H1 (cell line): ENCODE results near the gene GCSAML. TPM values are rescaled to one million over a fixed set of nuclear protein-coding genes. Genes with fewer than 3 reads are reported as not detected.

ENCODE experiments used
- CTCF ChIA-PET: fragments of 300-600 bp; sonication (Branson Sonifier 250); formaldehyde crosslinking; loops from one replicate; lab custom pipeline; 2021; ENCODE audit not compliant: partially characterized antibody; lab: Charles Lee
- POLR2A ChIA-PET: fragments of 300-600 bp; sonication (Branson Sonifier 250); formaldehyde crosslinking; loops from one replicate; lab custom pipeline; 2021; ENCODE audit warnings: inconsistent platforms; ENCODE audit not compliant: partially characterized antibody; lab: Charles Lee
- DNase-seq, 2 experiments: peaks; one replicate each; pipeline versions ENCODE4 v3.0.0 to v3.0.0-alpha.2; 2010 to 2022; ENCODE audit warnings: low spot score in 2 of 2, low read depth in 1 of 2, mixed read lengths in 1 of 2
- FAIRE-seq: peaks from 2 replicates; lab custom pipeline; 2011; peaks lifted over from hg19 to GRCh38; lab: Jason Lieb, UNC
- H2AFZ ChIP-seq: 2 replicates; pipeline ENCODE4 v1.8.1; 2012; ENCODE audit warnings: low read length, inconsistent platforms
- H2AK5ac ChIP-seq: 2 replicates; pipeline ENCODE4 v1.6.1; 2013; ENCODE audit warnings: low read depth, low read length
- H2BK120ac ChIP-seq: replicated peaks from 2 replicates; pipeline ENCODE3; 2013; ENCODE audit warnings: low read depth, low read length, inconsistent platforms
- H2BK12ac ChIP-seq: 2 replicates; pipeline ENCODE4 v1.6.1; 2013; ENCODE audit warnings: low read depth, low read length
- H2BK15ac ChIP-seq: 2 replicates; pipeline ENCODE4 v1.6.1; 2013; ENCODE audit warnings: low read length
- H2BK20ac ChIP-seq: 2 replicates; pipeline ENCODE4 v1.6.1; 2013; ENCODE audit warnings: low read length
- H2BK5ac ChIP-seq: 2 replicates; pipeline ENCODE4 v1.6.1; 2013; ENCODE audit warnings: low read depth, low read length
- H3K14ac ChIP-seq: 2 replicates; pipeline ENCODE4 v1.6.1; 2013; ENCODE audit warnings: inconsistent platforms; ENCODE audit not compliant: insufficient read length
- H3K18ac ChIP-seq: 2 replicates; pipeline ENCODE4 v1.6.1; 2013; ENCODE audit warnings: low read length; ENCODE audit errors: extremely low read depth
- H3K23ac ChIP-seq: 2 replicates; pipeline ENCODE4 v1.6.1; 2013; ENCODE audit warnings: inconsistent platforms; ENCODE audit not compliant: insufficient read length
- H3K23me2 ChIP-seq: 2 replicates; pipeline ENCODE4 v1.6.1; 2013; ENCODE audit warnings: low read depth, low read length
- H3K27ac ChIP-seq: 2 replicates; pipeline ENCODE4 v1.6.1; 2011; ENCODE audit warnings: low read depth, low read length, inconsistent platforms
- H3K27me3 ChIP-seq, 4 experiments: replicated peaks in 1 of 4; 1 replicate in 1 of 4; 2 replicates in 3 of 4; pipeline versions ENCODE4 v1.6.1 to v1.8.1; 2011 to 2013; ENCODE audit warnings: low read length in 3 of 4, mild to moderate bottlenecking in 3 of 4, inconsistent platforms in 2 of 4, mixed read lengths in 2 of 4, moderate library complexity in 1 of 4; ENCODE audit not compliant: control insufficient read depth in 3 of 4, insufficient read depth in 3 of 4; ENCODE audit errors: extremely low read depth in 1 of 4
- H3K36me3 ChIP-seq, 4 experiments: 2 replicates each; pipeline versions ENCODE4 v1.6.1 to v1.8.1; 2011 to 2013; ENCODE audit warnings: mild to moderate bottlenecking in 4 of 4, low read length in 3 of 4, moderate library complexity in 2 of 4, control low read depth in 1 of 4, inconsistent platforms in 1 of 4; ENCODE audit not compliant: insufficient read depth in 4 of 4, control insufficient read depth in 2 of 4
- H3K4ac ChIP-seq: replicated peaks from 2 replicates; pipeline ENCODE3; 2013; ENCODE audit warnings: low read length, low read depth, mixed read lengths, inconsistent platforms; ENCODE audit not compliant: insufficient read length
- H3K4me1 ChIP-seq, 4 experiments: replicated peaks in 1 of 4; 1 replicate in 1 of 4; 2 replicates in 3 of 4; pipeline versions ENCODE4 v1.6.1 to v1.8.1; 2011 to 2013; ENCODE audit warnings: low read length in 3 of 4, inconsistent platforms in 2 of 4, mixed read lengths in 1 of 4; ENCODE audit not compliant: insufficient read depth in 4 of 4, control insufficient read depth in 3 of 4
- H3K4me2 ChIP-seq, 2 experiments: 2 replicates each; pipeline versions ENCODE4 v1.6.1 to v1.8.1; 2011 to 2013; ENCODE audit warnings: low read depth in 2 of 2, low read length in 2 of 2, control low read depth in 1 of 2, inconsistent platforms in 1 of 2, mild to moderate bottlenecking in 1 of 2; ENCODE audit not compliant: insufficient read depth in 1 of 2
- H3K4me3 ChIP-seq, 4 experiments: fragments of 200-600, 300-600 bp in 1 of 4; sonication (generic), shearing (Covaris generic), sonication (Bioruptor Twin) in 1 of 4; 2 replicates each; pipeline versions ENCODE4 v1.5.1 to v1.8.1; 2011 to 2016; ENCODE audit warnings: low read length in 4 of 4, low read depth in 3 of 4, control low read depth in 2 of 4, inconsistent platforms in 2 of 4, mild to moderate bottlenecking in 2 of 4, mixed read lengths in 1 of 4, moderate library complexity in 1 of 4; ENCODE audit not compliant: insufficient read depth in 2 of 4; ENCODE audit errors: extremely low read depth in 1 of 4
- H3K56ac ChIP-seq: replicated peaks from 2 replicates; pipeline ENCODE3; 2013; ENCODE audit warnings: low read depth, mild to moderate bottlenecking, mixed read lengths, low read length, inconsistent platforms; ENCODE audit not compliant: insufficient read length
- H3K79me1 ChIP-seq: 2 replicates; pipeline ENCODE4 v1.6.1; 2013; ENCODE audit warnings: low read depth, low read length, control low read depth
- H3K79me2 ChIP-seq, 2 experiments: 2 replicates each; pipeline versions ENCODE4 v1.6.1 to v1.8.1; 2012 to 2013; ENCODE audit warnings: low read length in 2 of 2, mild to moderate bottlenecking in 2 of 2, inconsistent platforms in 1 of 2; ENCODE audit not compliant: insufficient read depth in 2 of 2, control insufficient read depth in 1 of 2
- H3K9ac ChIP-seq, 4 experiments: replicated peaks in 1 of 4; 1 replicate in 1 of 4; 2 replicates in 3 of 4; pipeline versions ENCODE4 v1.6.1 to v1.8.1; 2011 to 2013; ENCODE audit warnings: low read depth in 3 of 4, low read length in 3 of 4, control low read depth in 2 of 4, mild to moderate bottlenecking in 2 of 4, moderate library complexity in 2 of 4, inconsistent platforms in 1 of 4; ENCODE audit errors: extremely low read depth in 1 of 4
- H3K9me3 ChIP-seq, 2 experiments: 2 replicates each; pipeline versions ENCODE4 v1.6.1 to v1.8.1; 2012 to 2013; ENCODE audit warnings: mild to moderate bottlenecking in 2 of 2, moderate library complexity in 2 of 2, control low read depth in 1 of 2, inconsistent platforms in 1 of 2, low read depth in 1 of 2, low read length in 1 of 2, mixed read lengths in 1 of 2; ENCODE audit not compliant: insufficient read depth in 2 of 2
- H4K20me1 ChIP-seq, 2 experiments: replicated peaks in 1 of 2; 2 replicates each; pipeline versions ENCODE3 to v1.8.1; 2011 to 2013; ENCODE audit warnings: inconsistent platforms in 2 of 2, low read length in 2 of 2, mild to moderate bottlenecking in 1 of 2; ENCODE audit not compliant: insufficient read depth in 2 of 2, control insufficient read depth in 1 of 2
- H4K5ac ChIP-seq: 2 replicates; pipeline ENCODE4 v1.6.1; 2013; ENCODE audit warnings: low read length, low read depth, mixed read lengths, inconsistent platforms; ENCODE audit not compliant: insufficient read length
- H4K8ac ChIP-seq: 2 replicates; pipeline ENCODE4 v1.8.0; 2013; ENCODE audit warnings: mild to moderate bottlenecking, moderate library complexity, low read length, inconsistent platforms; ENCODE audit not compliant: insufficient read depth; ENCODE audit errors: extremely low read depth
- H4K91ac ChIP-seq: replicated peaks from 2 replicates; pipeline ENCODE3; 2013; ENCODE audit warnings: low read length, mixed read lengths, inconsistent platforms; ENCODE audit not compliant: insufficient read length
- CTCF ChIP-seq, 3 experiments: IDR thresholded peaks; 1 replicate in 2 of 3; 2 replicates in 1 of 3; pipeline versions ENCODE4 v1.5.1 to v1.6.1; 2011; ENCODE audit warnings: low read length in 3 of 3, mild to moderate bottlenecking in 3 of 3, inconsistent platforms in 2 of 3, low read depth in 1 of 3, moderate library complexity in 1 of 3; ENCODE audit not compliant: insufficient read depth in 1 of 3; ENCODE audit errors: control extremely low read depth in 1 of 3
- HDAC6 ChIP-seq: IDR thresholded peaks from one replicate; pipeline ENCODE4 v1.7.1; 2012; ENCODE audit warnings: low read depth, mild to moderate bottlenecking, inconsistent platforms, low read length, moderate library complexity
- RAD21 ChIP-seq, 2 experiments: IDR thresholded peaks in 1 of 2; conservative IDR thresholded peaks in 1 of 2; 2 replicates each; pipeline ENCODE4 v1.6.1; 2011; ENCODE audit warnings: low read depth in 2 of 2, low read length in 2 of 2, improper control_type of control experiment in 1 of 2, inconsistent platforms in 1 of 2, mild to moderate bottlenecking in 1 of 2, moderate library complexity in 1 of 2
- WGBS, 2 experiments: shearing (Covaris generic) in 1 of 2; methylation state at CpG; one replicate each; pipeline versions ENCODE4 v1.1.6 to v1.1.7; 2013 to 2015; ENCODE audit warnings: low lambda C conversion rate in 2 of 2, mixed read lengths in 2 of 2, inconsistent platforms in 1 of 2, low coverage in 1 of 2, missing lambda C conversion rate in 1 of 2; ENCODE audit not compliant: insufficient replicate concordance in 2 of 2, insufficient coverage in 1 of 2, insufficient read length in 1 of 2; ENCODE audit errors: extremely low coverage in 1 of 2, missing lambda C conversion rate in 1 of 2; 5-methylcytosine and 5-hydroxymethylcytosine counted together
- polyA plus RNA-seq, 7 experiments: library from polyadenylated mRNA; depleted of rRNA in 3 of 7; stranded (reverse) in 5 of 7; unstranded in 2 of 7; fragments of >200 nt in 5 of 7; fragments of 200-250 nt in 2 of 7; gene quantifications; 1 replicate in 5 of 7; 2 replicates in 1 of 7; 4 replicates in 1 of 7; pipeline versions ENCODE4 v1.2.1 to v1.2.3, GENCODE V29; 2011 to 2013; ENCODE audit warnings: missing spikeins in 2 of 7, mixed read lengths in 2 of 7
- total RNA-seq: library from RNA; stranded (reverse); fragmentation: NEBNext Ultra II Directional; extraction: Animal tissue kit (Norgen Biotek cat#: 25700); gene quantifications from 2 replicates; pipeline ENCODE4 v1.2.1, GENCODE V29; 2021

GCSAML gene
- total and polyA plus RNA-seq, 2 of the 8 experiments (the other 6 are each of a cell fraction or from before 2014, with no cell fraction given), result not detected

- Histone ChIP-seq H2BK120ac (no peak overlapping the region), H3K9me3 (peaks cover 23 to 39% of the 10 kb centered on the region in 2 experiments; a peak in 2 of 4 replicates), H3K4ac (no peak overlapping the region), H3K14ac (no peak overlapping the region), H2AFZ (no peak overlapping the region), H3K9ac (no peak overlapping the region), H3K79me2 (no peaks in the 10 kb centered on the region), H3K4me1 (no peaks in the 10 kb centered on the region), H3K27ac (no peak overlapping the region), H3K56ac (no peak overlapping the region), H3K4me3 (no peak overlapping the region), H4K91ac (no peak overlapping the region), H3K18ac (no peak overlapping the region), H3K4me2 (no peak overlapping the region), H4K20me1 (no peaks in the 10 kb centered on the region), H3K79me1 (no peaks in the 10 kb centered on the region), H2BK12ac (no peak overlapping the region), H3K27me3 (no peaks in the 10 kb centered on the region), H2BK5ac (no peak overlapping the region), H2AK5ac (no peak overlapping the region), H4K5ac (no peak overlapping the region), H3K36me3 (no peaks in the 10 kb centered on the region), H4K8ac (no peak overlapping the region), H2BK15ac (no peak overlapping the region), H3K23ac (no peak overlapping the region), H3K23me2 (no peaks in the 10 kb centered on the region), H2BK20ac (no peak overlapping the region)
- DNase-seq (no peak), FAIRE-seq (no peak)
- ChIA-PET CTCF (interaction anchor here (0.6 to 1.5 kb wide), 5 partner anchors 15 to 312 kb away, joined by 3 read pairs; no protein-coding TSS in a partner anchor), POLR2A (no interaction called here)
- WGBS, 2 experiments, result 62% methylated on average over 3 of the region's 3 CpGs; no CpG with 5 or more reads in 1 of the 2 experiments
- TF ChIP-seq RAD21 (IDR thresholded peaks at IDR 0.05 in 1 of 2, conservative IDR thresholded peaks at IDR 0.05 in 1 of 2; ENCODE audit: low read depth in 2 of 2, low read length in 2 of 2) (peak; percentile 28 to 34; a peak in 2 of 4 replicates), HDAC6 (no peak), CTCF (IDR thresholded peaks at IDR 0.05; ENCODE audit: control extremely low read depth in 1 of 3, insufficient read depth in 1 of 3, low read depth in 1 of 3, low read length in 3 of 3) (peak in 1 of 3 experiments; percentile 26; a peak in 2 of 4 replicates)
These were observed 27.6 kb downstream of the GCSAML start for GRCh38 chr1:247576514-247576913.
